SK-N-MC (cell line): ENCODE measurements around the gene CTR9.

ENCODE experiments used
- EZH2 ChIP-seq: fragments of 200-600 bp; sonication (generic); IDR thresholded peaks from one replicate; pipeline ENCODE4 v1.6.1; 2017; ENCODE audit warnings: antibody characterized with exemption
- POLR2AphosphoS5 ChIP-seq: IDR thresholded peaks from 2 replicates; pipeline ENCODE4 v1.6.1; 2012; ENCODE audit warnings: mild to moderate bottlenecking, low read depth, low read length, borderline replicate concordance

- 0 out of 2 replicates have a peak, but pooled peaks have one; percentile 10 for TF ChIP-seq POLR2AphosphoS5
- TF ChIP-seq EZH2: no peak
Observed at GRCh38 chr11:10796191-10796590, 45.1 kb downstream of the CTR9 start.
